Glutamatergic neuron (in vitro differentiated cells): ENCODE measurements around the gene HIPK4. TPM values are rescaled to one million over a fixed set of nuclear protein-coding genes. Genes with fewer than 3 reads are reported as not detected.
"Not testable (repeated sequence)": the region's sequence is repeated elsewhere in the genome, so short reads cannot be mapped to it uniquely, and the experiment has no call there.

Experiments used
- DNase-seq: peaks from one replicate; pipeline ENCODE4 v3.0.0; 2022
- H3K27ac Mint-ChIP-seq: one replicate; pipeline ENCODE4 v1.8.0; 2020; ENCODE audit warnings: mild to moderate bottlenecking, mixed read lengths, inconsistent platforms; ENCODE audit not compliant: unreplicated experiment
- H3K27me3 Mint-ChIP-seq: one replicate; pipeline ENCODE4 v1.8.0; 2020; ENCODE audit warnings: mild to moderate bottlenecking, moderate library complexity, mixed read lengths, inconsistent platforms; ENCODE audit not compliant: unreplicated experiment
- H3K36me3 Mint-ChIP-seq: one replicate; pipeline ENCODE4 v1.8.0; 2020; ENCODE audit warnings: mild to moderate bottlenecking, mixed read lengths, inconsistent platforms; ENCODE audit not compliant: unreplicated experiment
- H3K4me1 Mint-ChIP-seq: one replicate; pipeline ENCODE4 v1.8.0; 2020; ENCODE audit warnings: mild to moderate bottlenecking, low read depth, mixed read lengths, inconsistent platforms; ENCODE audit not compliant: unreplicated experiment
- H3K4me3 Mint-ChIP-seq: one replicate; pipeline ENCODE4 v1.8.0; 2020; ENCODE audit warnings: mild to moderate bottlenecking, mixed read lengths, inconsistent platforms; ENCODE audit not compliant: unreplicated experiment
- H3K9me3 Mint-ChIP-seq: one replicate; pipeline ENCODE4 v1.8.0; 2020; ENCODE audit warnings: mild to moderate bottlenecking, moderate library complexity, mixed read lengths, inconsistent platforms; ENCODE audit not compliant: unreplicated experiment
- long read RNA-seq: library from polyadenylated mRNA; unstranded; transcript quantifications from one replicate; pipeline ENCODE4 v2.0.0, GENCODE V29; 2020; ENCODE audit not compliant: unreplicated experiment
- total RNA-seq: library from RNA; stranded (reverse); fragmentation: NEBNext Ultra II Directional; extraction: Animal tissue kit (Norgen Biotek cat#: 25700); gene quantifications from one replicate; pipeline ENCODE4 v1.2.1, GENCODE V29; 2021; ENCODE audit not compliant: unreplicated experiment
- TF ChIP-seq, protein P1 (sequence below): fragments of 200-600 bp; sonication (generic); IDR thresholded peaks from one replicate; pipeline ENCODE4 v1.5.0; 2021; ENCODE audit not compliant: partially characterized antibody, unreplicated experiment

Gene HIPK4, protein sequence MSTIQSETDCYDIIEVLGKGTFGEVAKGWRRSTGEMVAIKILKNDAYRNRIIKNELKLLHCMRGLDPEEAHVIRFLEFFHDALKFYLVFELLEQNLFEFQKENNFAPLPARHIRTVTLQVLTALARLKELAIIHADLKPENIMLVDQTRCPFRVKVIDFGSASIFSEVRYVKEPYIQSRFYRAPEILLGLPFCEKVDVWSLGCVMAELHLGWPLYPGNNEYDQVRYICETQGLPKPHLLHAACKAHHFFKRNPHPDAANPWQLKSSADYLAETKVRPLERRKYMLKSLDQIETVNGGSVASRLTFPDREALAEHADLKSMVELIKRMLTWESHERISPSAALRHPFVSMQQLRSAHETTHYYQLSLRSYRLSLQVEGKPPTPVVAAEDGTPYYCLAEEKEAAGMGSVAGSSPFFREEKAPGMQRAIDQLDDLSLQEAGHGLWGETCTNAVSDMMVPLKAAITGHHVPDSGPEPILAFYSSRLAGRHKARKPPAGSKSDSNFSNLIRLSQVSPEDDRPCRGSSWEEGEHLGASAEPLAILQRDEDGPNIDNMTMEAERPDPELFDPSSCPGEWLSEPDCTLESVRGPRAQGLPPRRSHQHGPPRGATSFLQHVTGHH
- total RNA-seq = not detected
- long read RNA-seq = 0 reads

- Mint-ChIP-seq H3K27me3 (peaks cover 4% of the 10 kb centered on the region), H3K9me3 (peaks cover 12% of the 10 kb centered on the region), H3K27ac (no peak within 1 kb of the TSS), H3K36me3 (no peaks in the 10 kb centered on the region), H3K4me3 (no peak within 1 kb of the TSS), H3K4me1 (no peaks in the 10 kb centered on the region)
- TF ChIP-seq, protein P1, sequence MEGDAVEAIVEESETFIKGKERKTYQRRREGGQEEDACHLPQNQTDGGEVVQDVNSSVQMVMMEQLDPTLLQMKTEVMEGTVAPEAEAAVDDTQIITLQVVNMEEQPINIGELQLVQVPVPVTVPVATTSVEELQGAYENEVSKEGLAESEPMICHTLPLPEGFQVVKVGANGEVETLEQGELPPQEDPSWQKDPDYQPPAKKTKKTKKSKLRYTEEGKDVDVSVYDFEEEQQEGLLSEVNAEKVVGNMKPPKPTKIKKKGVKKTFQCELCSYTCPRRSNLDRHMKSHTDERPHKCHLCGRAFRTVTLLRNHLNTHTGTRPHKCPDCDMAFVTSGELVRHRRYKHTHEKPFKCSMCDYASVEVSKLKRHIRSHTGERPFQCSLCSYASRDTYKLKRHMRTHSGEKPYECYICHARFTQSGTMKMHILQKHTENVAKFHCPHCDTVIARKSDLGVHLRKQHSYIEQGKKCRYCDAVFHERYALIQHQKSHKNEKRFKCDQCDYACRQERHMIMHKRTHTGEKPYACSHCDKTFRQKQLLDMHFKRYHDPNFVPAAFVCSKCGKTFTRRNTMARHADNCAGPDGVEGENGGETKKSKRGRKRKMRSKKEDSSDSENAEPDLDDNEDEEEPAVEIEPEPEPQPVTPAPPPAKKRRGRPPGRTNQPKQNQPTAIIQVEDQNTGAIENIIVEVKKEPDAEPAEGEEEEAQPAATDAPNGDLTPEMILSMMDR = no peak
- DNase-seq = no peak
Measured at GRCh38 chr19:40390084-40390742, at the start of gene HIPK4. HIPK4 (minus strand) TSS chr19:40390181; CDS start chr19:40389902, 279 bp downstream.

DNA sequence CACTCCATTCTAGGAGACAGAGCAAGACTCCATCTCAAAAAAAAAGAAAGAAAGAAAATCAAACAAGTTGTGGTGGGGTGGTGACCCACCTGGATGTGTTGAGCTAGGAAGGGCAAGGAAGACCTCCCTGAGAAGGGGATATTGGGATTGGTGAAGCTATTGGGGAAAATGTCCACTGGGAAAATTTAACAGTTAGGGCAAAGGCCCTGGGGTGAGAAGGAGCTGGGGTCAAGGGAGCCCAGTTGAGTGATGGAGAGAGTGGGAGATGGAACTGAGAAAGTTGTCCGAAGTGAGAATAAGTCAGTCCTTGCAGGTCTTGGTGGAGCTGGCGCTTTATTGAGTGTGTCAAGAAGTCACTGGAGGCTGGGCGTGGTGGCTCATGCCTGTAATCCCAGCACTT, 48.3 kb upstream of the HIPK4 start:
- DNase-seq = no peak
- H3K27me3 Mint-ChIP-seq = peaks cover 12% of the 10 kb centered on the region
- H3K4me1 Mint-ChIP-seq = peaks cover 9% of the 10 kb centered on the region
- peaks cover 6% of the 10 kb centered on the region for H3K9me3 Mint-ChIP-seq
- no peak overlapping the region for H3K27ac Mint-ChIP-seq
- H3K36me3 Mint-ChIP-seq = no peaks in the 10 kb centered on the region
- TF ChIP-seq, protein P1 = no peak
- H3K4me3 Mint-ChIP-seq = peak overlapping the region; percentile 4

DNA sequence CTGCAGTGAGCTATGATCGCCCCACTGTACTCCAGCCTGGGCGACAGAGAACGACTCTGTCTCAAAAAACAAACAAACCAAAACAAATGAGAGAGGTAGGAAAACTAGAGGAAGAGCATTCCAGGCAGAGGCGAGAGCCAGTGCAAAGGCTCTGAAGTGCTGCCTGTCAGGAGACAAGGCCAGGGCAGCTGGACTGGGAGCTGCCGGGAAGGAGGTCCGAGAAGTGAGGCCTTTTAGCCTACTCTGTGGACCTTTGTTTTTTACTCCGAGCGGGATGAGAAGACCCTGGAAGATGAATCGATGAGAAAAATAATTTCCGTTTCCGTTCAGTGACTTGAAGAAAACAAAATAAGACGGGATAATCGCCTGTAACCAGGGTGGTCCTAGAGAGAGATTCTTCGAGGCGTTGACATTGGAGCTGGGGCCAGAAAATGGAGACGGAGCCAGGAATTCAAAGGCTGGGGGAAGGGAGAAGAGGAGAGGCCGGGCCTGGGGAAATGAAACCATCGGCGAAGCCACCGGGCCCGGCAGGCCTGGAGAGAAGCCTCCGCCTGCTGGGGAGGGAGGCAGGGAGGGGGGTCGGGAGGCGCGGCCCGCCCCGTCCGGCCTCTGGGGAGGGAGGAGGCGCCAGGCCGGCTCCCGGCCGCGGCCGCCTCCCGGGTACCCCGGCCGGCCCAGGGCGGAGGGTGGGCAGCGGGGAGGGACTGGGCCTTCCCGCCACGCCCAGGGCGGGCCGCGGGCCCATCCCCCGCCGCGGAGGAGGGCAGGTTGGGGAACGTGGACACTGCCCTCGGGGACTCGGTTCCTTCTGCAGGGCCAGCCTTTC, 43.6 kb upstream of the HIPK4 start:
- H3K9me3 Mint-ChIP-seq = peaks cover 4% of the 10 kb centered on the region
- H3K27me3 Mint-ChIP-seq = peaks cover 11% of the 10 kb centered on the region
- H3K27ac Mint-ChIP-seq = peak overlapping the region; percentile 98
- H3K4me3 Mint-ChIP-seq = peak overlapping the region; percentile 88
- DNase-seq = peak; percentile 87
- H3K4me1 Mint-ChIP-seq = peaks cover 6% of the 10 kb centered on the region
- TF ChIP-seq, protein P1 = no peak
- no peaks in the 10 kb centered on the region for H3K36me3 Mint-ChIP-seq

- Mint-ChIP-seq H3K27ac (peak overlapping the region; percentile 98), H3K27me3 (peaks cover 11% of the 10 kb centered on the region), H3K4me3 (peak overlapping the region; percentile 88)
- not testable (repeated sequence) for H3K4me1 Mint-ChIP-seq, H3K9me3 Mint-ChIP-seq, DNase-seq, H3K36me3 Mint-ChIP-seq
Measured at GRCh38 chr19:40432760-40433159, 42.8 kb upstream of the HIPK4 start.

- no peak for DNase-seq
- Mint-ChIP-seq H3K27ac (peak overlapping the region; percentile 98), H3K4me3 (peak overlapping the region; percentile 57), H3K36me3 (no peaks in the 10 kb centered on the region), H3K9me3 (peaks cover 4% of the 10 kb centered on the region), H3K4me1 (peaks cover 6% of the 10 kb centered on the region), H3K27me3 (peaks cover 11% of the 10 kb centered on the region)
- TF ChIP-seq, protein P1 = no peak
Measured at GRCh38 chr19:40431698-40432097, 41.7 kb upstream of the HIPK4 start.

DNA sequence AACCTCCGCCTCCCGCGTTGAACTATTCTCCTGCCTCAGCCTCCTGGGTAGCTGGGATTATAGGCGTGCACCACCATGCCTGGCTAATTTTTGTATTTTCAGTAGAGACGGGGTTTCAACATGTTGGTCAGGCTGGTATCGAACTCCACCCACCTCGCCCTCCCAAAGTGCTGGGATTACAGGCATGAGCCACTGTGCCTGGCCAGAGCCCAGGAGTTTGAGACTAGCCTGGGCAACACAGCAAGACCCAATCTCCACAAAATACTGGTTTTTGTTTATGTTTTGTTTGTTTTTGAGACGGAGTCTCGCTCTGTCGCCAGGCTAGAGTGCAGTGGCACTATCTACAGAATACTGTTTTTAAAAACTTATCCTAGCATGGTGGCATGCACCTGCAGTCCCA, 40.3 kb upstream of the HIPK4 start:
- not testable (repeated sequence) for H3K4me1 Mint-ChIP-seq, H3K36me3 Mint-ChIP-seq, H3K4me3 Mint-ChIP-seq, DNase-seq, H3K27ac Mint-ChIP-seq, H3K9me3 Mint-ChIP-seq, H3K27me3 Mint-ChIP-seq

DNA sequence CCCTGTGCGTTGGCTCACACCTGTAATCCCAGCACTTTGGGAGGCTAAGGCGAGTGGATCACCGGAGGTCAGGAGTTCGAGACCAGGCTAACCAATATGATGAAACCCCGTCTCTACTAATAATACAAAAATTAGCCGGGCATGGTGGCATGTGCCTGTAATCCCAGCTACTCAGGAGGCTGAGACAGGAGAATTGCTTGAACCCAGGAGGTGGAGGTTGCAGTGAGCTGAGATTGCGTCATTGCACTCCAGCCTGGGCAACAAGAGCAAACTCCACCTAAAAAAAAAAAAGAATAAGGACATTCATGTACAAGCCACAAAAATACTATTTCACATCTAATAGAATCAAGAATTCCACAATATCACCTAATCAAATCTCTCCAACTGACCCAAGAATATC, 38.2 kb upstream of the HIPK4 start:
- H3K36me3 Mint-ChIP-seq, H3K27ac Mint-ChIP-seq, H3K27me3 Mint-ChIP-seq, H3K9me3 Mint-ChIP-seq, DNase-seq, H3K4me3 Mint-ChIP-seq, H3K4me1 Mint-ChIP-seq: not testable (repeated sequence)
